ENCODE data around the gene PLAGL1.
"Not testable (repeated sequence)": the region's sequence is repeated elsewhere in the genome, so short reads cannot be mapped to it uniquely, and the experiment has no call there.

PLAGL1 gene

DNA sequence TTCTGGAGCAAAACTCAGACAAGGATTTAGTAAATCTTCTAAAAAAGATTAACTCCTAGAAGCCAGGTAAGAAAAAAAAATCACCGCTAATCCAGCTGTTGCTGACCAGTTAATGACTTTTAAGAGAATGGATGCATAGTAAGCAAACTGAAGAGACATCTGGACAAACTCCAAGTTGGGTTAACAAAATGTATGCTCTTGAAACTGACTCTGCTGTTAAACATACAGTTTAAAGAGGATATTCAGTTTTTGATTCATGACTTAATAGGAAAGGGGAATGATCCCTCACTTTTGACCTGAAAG is 70.4 kb downstream of the PLAGL1 start:
- no peak for DNase-seq (ENCODE audit: low spot score)

GRCh38 chr6:143936778-143937667 is 71.0 kb downstream of the PLAGL1 start:
- DNase-seq (ENCODE audit: low spot score) = no peak

DNA sequence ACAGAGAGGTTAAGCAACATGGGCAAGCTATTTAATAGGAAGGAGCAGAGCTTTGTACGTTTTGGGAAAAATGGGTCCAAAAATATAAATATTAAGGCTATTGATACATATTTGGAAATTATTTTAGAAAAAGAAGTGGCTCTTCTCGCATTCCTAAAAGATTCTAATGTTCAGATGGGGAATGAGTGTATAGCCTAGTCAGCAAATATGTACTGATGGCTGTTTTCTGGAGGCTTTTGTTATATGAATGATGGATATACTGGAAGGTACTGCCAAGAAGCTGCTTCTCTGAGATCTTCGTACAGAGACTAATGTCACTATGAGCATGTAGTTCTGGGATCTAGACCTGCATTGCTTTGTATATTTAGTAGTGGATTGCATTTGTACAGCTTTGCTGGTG is 71.7 kb downstream of the PLAGL1 start:
- no peak for DNase-seq (ENCODE audit: low spot score)

GRCh38 chr6:143934867-143935266 is 73.2 kb downstream of the PLAGL1 start:
- no peak for DNase-seq (ENCODE audit: low spot score)

DNA sequence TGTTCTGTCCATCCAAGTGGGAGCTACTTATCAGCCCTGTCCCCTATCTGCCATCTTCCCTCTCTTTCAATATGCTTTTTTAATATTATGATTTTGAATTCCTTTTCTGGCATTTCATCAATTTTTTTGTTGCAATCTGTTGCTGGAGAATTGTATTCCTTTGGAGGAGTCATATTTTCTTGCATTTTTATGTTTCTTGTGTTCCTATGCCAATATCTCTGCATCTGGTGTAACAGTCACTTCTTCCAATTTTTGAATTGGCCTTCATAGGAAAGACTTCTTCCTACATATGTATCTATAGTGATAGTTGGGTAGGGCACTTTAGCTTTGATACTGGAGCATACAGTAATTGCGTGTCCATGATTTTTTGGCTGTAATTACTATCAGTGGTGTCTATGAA is 73.7 kb downstream of the PLAGL1 start:
- DNase-seq (ENCODE audit: low spot score) = no peak

DNA sequence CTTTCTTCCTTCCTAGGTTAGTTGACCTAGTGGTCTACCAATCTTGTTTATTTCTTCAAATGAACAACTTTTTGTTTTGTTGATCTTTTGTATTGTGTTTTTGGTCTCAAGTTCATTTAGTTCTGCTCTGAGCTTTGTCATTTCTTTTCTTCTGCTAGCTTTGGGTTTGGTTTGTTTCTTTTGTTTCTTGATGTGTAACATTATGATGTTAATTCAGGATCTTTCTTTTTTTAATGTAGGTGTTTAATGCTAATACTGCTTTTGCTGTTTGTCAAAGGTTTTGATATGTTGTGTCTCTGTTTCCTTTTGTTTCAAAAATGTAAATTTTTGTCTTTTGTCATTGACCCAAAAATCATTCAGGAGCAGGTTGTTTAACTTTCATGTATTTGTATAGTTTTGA is 78.1 kb downstream of the PLAGL1 start:
- DNase-seq (ENCODE audit: low spot score) = no peak

GRCh38 chr6:143928853-143929252 is 79.2 kb downstream of the PLAGL1 start:
- no peak for DNase-seq (ENCODE audit: low spot score)

DNA sequence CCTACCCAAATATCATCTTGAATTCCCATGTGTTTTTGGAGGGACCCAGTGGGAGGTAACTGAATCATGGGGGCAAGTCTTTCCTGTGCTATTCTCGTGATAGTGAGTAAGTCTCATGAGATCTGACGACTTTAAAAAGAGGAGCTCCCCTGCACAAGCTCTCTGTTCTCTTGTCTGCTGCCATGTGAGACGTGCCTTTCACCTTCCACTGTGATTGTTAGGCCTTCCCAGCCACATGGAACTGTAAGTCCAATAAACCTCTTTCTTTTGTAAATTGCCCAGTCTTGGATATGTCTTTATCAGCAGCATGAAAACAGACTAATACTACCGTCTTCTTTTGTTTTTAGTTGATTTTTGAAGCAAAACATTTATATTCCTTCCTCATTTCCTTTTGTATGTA is 91.0 kb downstream of the PLAGL1 start:
- not testable (repeated sequence) for DNase-seq (ENCODE audit: low spot score)

- no peak for DNase-seq (ENCODE audit: low spot score)
Measured at GRCh38 chr6:143912671-143913070, 95.4 kb downstream of the PLAGL1 start.

DNA sequence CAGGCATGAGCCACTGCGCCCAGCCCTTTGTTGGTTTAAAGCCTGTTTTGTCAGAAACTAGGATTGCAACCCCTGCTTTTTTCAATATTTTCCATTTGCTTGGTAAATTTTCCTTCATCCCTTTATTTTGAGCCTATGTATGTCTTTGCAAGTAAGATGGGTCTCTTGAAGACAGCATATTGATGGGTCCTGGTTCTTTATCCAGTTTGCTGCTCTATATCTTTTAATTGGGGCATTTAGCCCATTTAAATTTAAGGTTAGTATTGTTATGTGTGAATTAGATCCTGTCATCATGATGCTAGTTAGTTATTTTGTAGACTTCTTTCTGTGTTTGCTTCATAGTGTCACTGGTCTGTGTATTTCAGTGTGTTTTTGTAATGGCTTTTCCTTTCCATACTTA is 97.0 kb downstream of the PLAGL1 start:
- DNase-seq (ENCODE audit: low spot score) = no peak

- DNase-seq (ENCODE audit: low spot score) = no peak
Measured at GRCh38 chr6:143902827-143903226, 105.2 kb downstream of the PLAGL1 start.

- DNase-seq (ENCODE audit: low spot score) = no peak
Measured at GRCh38 chr6:143901885-143902750, 105.9 kb downstream of the PLAGL1 start.

GRCh38 chr6:143900358-143900757 is 107.7 kb downstream of the PLAGL1 start:
- DNase-seq (ENCODE audit: low spot score) = no peak

DNA sequence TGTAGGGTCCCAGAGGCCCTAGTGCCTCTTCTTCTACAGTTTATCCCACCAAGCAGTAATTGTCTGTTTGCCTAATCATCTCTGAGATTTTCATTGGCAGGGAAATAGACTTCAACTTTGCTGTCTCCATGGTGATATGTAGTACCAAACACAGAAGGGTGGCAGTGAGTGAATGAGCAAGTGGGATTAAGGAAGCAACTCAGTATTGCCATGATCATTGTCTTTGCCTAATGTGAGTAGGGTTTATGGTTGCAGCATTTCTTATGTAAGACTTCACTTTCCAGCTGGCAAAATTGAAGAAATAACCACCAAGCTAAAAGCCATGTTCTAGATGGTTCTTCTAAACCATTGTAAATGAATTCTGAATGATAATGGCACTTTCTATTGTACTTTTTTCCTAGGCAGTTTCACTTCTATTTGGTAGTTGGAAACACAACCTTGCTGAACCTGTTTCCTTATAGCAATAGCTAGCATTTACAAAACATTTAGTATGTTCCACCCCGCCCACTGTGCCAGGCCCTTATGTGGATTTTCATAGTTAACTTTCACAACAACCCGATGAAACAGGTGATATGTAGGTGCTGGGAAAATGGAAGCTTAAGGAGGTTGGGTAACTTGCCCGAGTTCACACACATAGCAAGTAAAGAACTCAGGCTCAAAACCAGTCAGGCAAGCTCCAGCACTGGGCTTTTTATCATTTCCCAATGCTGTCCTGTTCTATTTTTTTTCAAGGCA is 111.8 kb downstream of the PLAGL1 start:
- DNase-seq (ENCODE audit: low spot score) = no peak

DNA sequence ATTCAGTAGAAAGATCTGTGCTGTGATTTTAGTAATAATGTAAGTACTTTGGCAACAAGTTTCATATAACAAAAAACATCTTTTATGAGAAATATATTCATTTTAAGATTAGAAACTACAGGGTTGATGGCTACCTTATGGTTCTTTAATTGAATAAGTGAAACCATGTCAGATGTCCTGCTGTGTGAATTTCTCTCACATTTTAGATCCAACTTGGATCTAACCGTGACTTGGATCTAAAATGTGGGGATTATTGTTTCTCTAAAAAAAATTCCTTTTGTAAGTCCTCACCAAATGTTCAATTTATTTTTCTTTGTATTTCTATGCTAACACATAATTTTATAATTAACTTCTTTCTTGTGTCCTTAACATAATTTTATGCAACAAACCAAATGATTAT is 113.4 kb downstream of the PLAGL1 start:
- DNase-seq (ENCODE audit: low spot score) = no peak

Measured in HuH-7 (cell line).